ENCODE results near the gene PRPH2.

DNA sequence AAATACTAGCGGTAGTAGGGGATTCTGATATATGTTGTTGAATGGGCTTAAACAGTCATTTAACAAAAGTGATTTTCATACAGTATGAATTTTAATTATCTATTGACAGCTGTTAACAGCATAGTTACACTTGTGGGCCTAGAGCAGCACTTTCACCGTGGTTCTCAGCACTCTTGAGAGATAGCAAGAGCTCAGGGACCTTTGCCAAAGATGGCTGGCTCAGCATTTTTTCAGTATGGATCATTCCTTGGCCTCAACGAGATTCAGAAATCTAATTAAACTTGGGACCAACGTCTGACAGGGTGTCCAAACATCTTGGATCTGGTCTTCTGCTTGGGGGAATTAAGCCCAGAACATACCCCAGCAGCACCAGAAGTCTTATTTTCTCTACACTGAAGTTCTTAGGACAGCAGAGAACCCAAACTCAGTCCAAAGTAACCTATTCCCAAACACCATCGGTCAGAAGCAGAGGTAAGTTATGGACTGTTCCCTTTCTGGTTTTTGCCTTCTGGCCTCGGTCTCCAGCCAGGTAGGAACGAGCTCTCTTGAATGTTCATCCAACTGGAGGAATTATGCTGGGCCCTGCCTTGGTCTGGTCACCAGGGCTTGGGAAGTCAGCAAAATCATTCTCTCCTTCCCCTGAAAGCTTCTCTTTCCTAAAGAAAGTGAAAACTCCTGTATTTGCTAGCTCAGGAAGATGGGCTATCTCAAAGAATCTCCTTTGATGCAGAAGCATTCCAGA, 25.7 kb downstream of the PRPH2 start:
- TF ChIP-seq, protein P1, sequence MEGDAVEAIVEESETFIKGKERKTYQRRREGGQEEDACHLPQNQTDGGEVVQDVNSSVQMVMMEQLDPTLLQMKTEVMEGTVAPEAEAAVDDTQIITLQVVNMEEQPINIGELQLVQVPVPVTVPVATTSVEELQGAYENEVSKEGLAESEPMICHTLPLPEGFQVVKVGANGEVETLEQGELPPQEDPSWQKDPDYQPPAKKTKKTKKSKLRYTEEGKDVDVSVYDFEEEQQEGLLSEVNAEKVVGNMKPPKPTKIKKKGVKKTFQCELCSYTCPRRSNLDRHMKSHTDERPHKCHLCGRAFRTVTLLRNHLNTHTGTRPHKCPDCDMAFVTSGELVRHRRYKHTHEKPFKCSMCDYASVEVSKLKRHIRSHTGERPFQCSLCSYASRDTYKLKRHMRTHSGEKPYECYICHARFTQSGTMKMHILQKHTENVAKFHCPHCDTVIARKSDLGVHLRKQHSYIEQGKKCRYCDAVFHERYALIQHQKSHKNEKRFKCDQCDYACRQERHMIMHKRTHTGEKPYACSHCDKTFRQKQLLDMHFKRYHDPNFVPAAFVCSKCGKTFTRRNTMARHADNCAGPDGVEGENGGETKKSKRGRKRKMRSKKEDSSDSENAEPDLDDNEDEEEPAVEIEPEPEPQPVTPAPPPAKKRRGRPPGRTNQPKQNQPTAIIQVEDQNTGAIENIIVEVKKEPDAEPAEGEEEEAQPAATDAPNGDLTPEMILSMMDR (IDR thresholded peaks at IDR 0.05; ENCODE audit: extremely low read depth in 1 of 2, insufficient read depth in 1 of 2, low read depth in 1 of 2, low read length in 2 of 2) = no peak
- TF ChIP-seq POLR2AphosphoS5 (IDR thresholded peaks at IDR 0.05; ENCODE audit: insufficient read depth, low read depth, low read length) (no peak), POLR2A (IDR thresholded peaks at IDR 0.05; ENCODE audit: low read depth, low read length) (no peak), EZH2 (IDR thresholded peaks at IDR 0.05; ENCODE audit: borderline replicate concordance, low read depth, low read length, severe bottlenecking) (no peak), JUN (IDR thresholded peaks at IDR 0.05; ENCODE audit: borderline replicate concordance, insufficient read depth, insufficient read length, low read depth) (no peak), FOS (IDR thresholded peaks at IDR 0.05; ENCODE audit: borderline replicate concordance, insufficient read depth, low read length) (no peak), GATA2 (IDR thresholded peaks at IDR 0.05; ENCODE audit: insufficient read depth, insufficient read length, low read depth, low read length) (no peak)

Data from endothelial cell of umbilical vein (primary cell).